HFF-Myc (cell line): ENCODE data around the gene MAN2A1.

Experiments used
- DNase-seq: peaks from one replicate; pipeline ENCODE4 v3.0.0-alpha.2; 2011; ENCODE audit warnings: low read depth; ENCODE audit errors: extremely low read depth
- H3K4me3 ChIP-seq: replicated peaks from 2 replicates; pipeline ENCODE4 v1.5.1; 2011; ENCODE audit warnings: low read depth, mild to moderate bottlenecking, control low read depth, low read length
- CTCF ChIP-seq: IDR thresholded peaks from 2 replicates; pipeline ENCODE4 v1.5.1; 2012; ENCODE audit warnings: mild to moderate bottlenecking, low read depth, low read length, control low read depth; ENCODE audit errors: missing control alignments

The MAN2A1 gene

GRCh38 chr5:109775130-109775529, 85.4 kb downstream of the MAN2A1 start:
- TF ChIP-seq CTCF: no peak
- DNase-seq: no peak
- no peak overlapping the region for H3K4me3 ChIP-seq

GRCh38 chr5:109779036-109779735, 89.5 kb downstream of the MAN2A1 start:
- TF ChIP-seq CTCF: no peak
- no peak overlapping the region for H3K4me3 ChIP-seq
- no peak for DNase-seq

GRCh38 chr5:109784687-109785086, 95.0 kb downstream of the MAN2A1 start:
- no peak for DNase-seq
- no peak for TF ChIP-seq CTCF
- H3K4me3 ChIP-seq: no peak overlapping the region

GRCh38 chr5:109786206-109786855, 96.6 kb downstream of the MAN2A1 start:
- TF ChIP-seq CTCF: no peak
- H3K4me3 ChIP-seq: no peak overlapping the region
- DNase-seq: no peak

- no peak for TF ChIP-seq CTCF
- no peak overlapping the region for H3K4me3 ChIP-seq
- DNase-seq: no peak
Observed at GRCh38 chr5:109788596-109788995, 98.9 kb downstream of the MAN2A1 start.

- H3K4me3 ChIP-seq: no peak overlapping the region
- no peak for TF ChIP-seq CTCF
- no peak for DNase-seq
Observed at GRCh38 chr5:109792613-109793012, 102.9 kb downstream of the MAN2A1 start.
